Skeletal muscle tissue (tissue), 2 donors: ENCODE results near the gene RPL9. TPM values are rescaled to one million over a fixed set of nuclear protein-coding genes. Genes with fewer than 3 reads are reported as not detected.

ENCODE experiments used
- small RNA-seq: library from RNA; depleted of rRNA; stranded (forward); fragments of <200 nt; gene quantifications from one replicate; pipeline ENCODE3, GENCODE V24; 2014
- total RNA-seq: library from RNA; depleted of rRNA; stranded (reverse); fragments of >200 nt; gene quantifications from one replicate; pipeline ENCODE4 v1.2.3, GENCODE V29; 2014

RPL9 gene
- total RNA-seq, 1 donor from 2014 or later = 5,741 TPM

Small RNA genes lying within 50 kb of the gene (small RNA-seq; reads per million reads assigned to genes)
- gene MIR5591 = not detected
- not detected for gene RF00019

Other genes with a start within 250 kb of the RPL9 start
- 47.5 TPM for gene RFC1, start 92.6 kb downstream of the RPL9 start, total RNA-seq
- gene KLB, start 52.0 kb downstream of the RPL9 start, total RNA-seq = 1.0 TPM
- gene LIAS, start 134 bp upstream of the RPL9 start, total RNA-seq = 18.8 TPM
- 30.8 TPM for gene UGDH, start 68.5 kb upstream of the RPL9 start, total RNA-seq
- 15.7 TPM for gene SMIM14, start 179.9 kb upstream of the RPL9 start, total RNA-seq
- 22.4 TPM for gene UBE2K, start 239.2 kb upstream of the RPL9 start, total RNA-seq